H1 (cell line): ENCODE data around the gene NOTUM. TPM values are rescaled to one million over a fixed set of nuclear protein-coding genes. Genes with fewer than 3 reads are reported as not detected.

Source experiments
- CTCF ChIA-PET: fragments of 300-600 bp; sonication (Branson Sonifier 250); formaldehyde crosslinking; loops from one replicate; lab custom pipeline; 2021; ENCODE audit not compliant: partially characterized antibody; lab: Charles Lee
- POLR2A ChIA-PET: fragments of 300-600 bp; sonication (Branson Sonifier 250); formaldehyde crosslinking; loops from one replicate; lab custom pipeline; 2021; ENCODE audit warnings: inconsistent platforms; ENCODE audit not compliant: partially characterized antibody; lab: Charles Lee
- DNase-seq, 2 experiments: peaks; one replicate each; pipeline versions ENCODE4 v3.0.0 to v3.0.0-alpha.2; 2010 to 2022; ENCODE audit warnings: low spot score in 2 of 2, low read depth in 1 of 2, mixed read lengths in 1 of 2
- FAIRE-seq: peaks from 2 replicates; lab custom pipeline; 2011; peaks lifted over from hg19 to GRCh38; lab: Jason Lieb, UNC
- H2AFZ ChIP-seq: 2 replicates; pipeline ENCODE4 v1.8.1; 2012; ENCODE audit warnings: low read length, inconsistent platforms
- H2AK5ac ChIP-seq: 2 replicates; pipeline ENCODE4 v1.6.1; 2013; ENCODE audit warnings: low read depth, low read length
- H2BK120ac ChIP-seq: replicated peaks from 2 replicates; pipeline ENCODE3; 2013; ENCODE audit warnings: low read depth, low read length, inconsistent platforms
- H2BK12ac ChIP-seq: 2 replicates; pipeline ENCODE4 v1.6.1; 2013; ENCODE audit warnings: low read depth, low read length
- H2BK15ac ChIP-seq: 2 replicates; pipeline ENCODE4 v1.6.1; 2013; ENCODE audit warnings: low read length
- H2BK20ac ChIP-seq: 2 replicates; pipeline ENCODE4 v1.6.1; 2013; ENCODE audit warnings: low read length
- H2BK5ac ChIP-seq: 2 replicates; pipeline ENCODE4 v1.6.1; 2013; ENCODE audit warnings: low read depth, low read length
- H3K14ac ChIP-seq: 2 replicates; pipeline ENCODE4 v1.6.1; 2013; ENCODE audit warnings: inconsistent platforms; ENCODE audit not compliant: insufficient read length
- H3K18ac ChIP-seq: 2 replicates; pipeline ENCODE4 v1.6.1; 2013; ENCODE audit warnings: low read length; ENCODE audit errors: extremely low read depth
- H3K23ac ChIP-seq: 2 replicates; pipeline ENCODE4 v1.6.1; 2013; ENCODE audit warnings: inconsistent platforms; ENCODE audit not compliant: insufficient read length
- H3K23me2 ChIP-seq: 2 replicates; pipeline ENCODE4 v1.6.1; 2013; ENCODE audit warnings: low read depth, low read length
- H3K27ac ChIP-seq: 2 replicates; pipeline ENCODE4 v1.6.1; 2011; ENCODE audit warnings: low read depth, low read length, inconsistent platforms
- H3K27me3 ChIP-seq, 4 experiments: replicated peaks in 1 of 4; 1 replicate in 1 of 4; 2 replicates in 3 of 4; pipeline versions ENCODE4 v1.6.1 to v1.8.1; 2011 to 2013; ENCODE audit warnings: low read length in 3 of 4, mild to moderate bottlenecking in 3 of 4, inconsistent platforms in 2 of 4, mixed read lengths in 2 of 4, moderate library complexity in 1 of 4; ENCODE audit not compliant: control insufficient read depth in 3 of 4, insufficient read depth in 3 of 4; ENCODE audit errors: extremely low read depth in 1 of 4
- H3K36me3 ChIP-seq, 4 experiments: 2 replicates each; pipeline versions ENCODE4 v1.6.1 to v1.8.1; 2011 to 2013; ENCODE audit warnings: mild to moderate bottlenecking in 4 of 4, low read length in 3 of 4, moderate library complexity in 2 of 4, control low read depth in 1 of 4, inconsistent platforms in 1 of 4; ENCODE audit not compliant: insufficient read depth in 4 of 4, control insufficient read depth in 2 of 4
- H3K4ac ChIP-seq: replicated peaks from 2 replicates; pipeline ENCODE3; 2013; ENCODE audit warnings: low read length, low read depth, mixed read lengths, inconsistent platforms; ENCODE audit not compliant: insufficient read length
- H3K4me1 ChIP-seq, 4 experiments: replicated peaks in 1 of 4; 1 replicate in 1 of 4; 2 replicates in 3 of 4; pipeline versions ENCODE4 v1.6.1 to v1.8.1; 2011 to 2013; ENCODE audit warnings: low read length in 3 of 4, inconsistent platforms in 2 of 4, mixed read lengths in 1 of 4; ENCODE audit not compliant: insufficient read depth in 4 of 4, control insufficient read depth in 3 of 4
- H3K4me2 ChIP-seq, 2 experiments: 2 replicates each; pipeline versions ENCODE4 v1.6.1 to v1.8.1; 2011 to 2013; ENCODE audit warnings: low read depth in 2 of 2, low read length in 2 of 2, control low read depth in 1 of 2, inconsistent platforms in 1 of 2, mild to moderate bottlenecking in 1 of 2; ENCODE audit not compliant: insufficient read depth in 1 of 2
- H3K4me3 ChIP-seq, 4 experiments: fragments of 200-600, 300-600 bp in 1 of 4; sonication (generic), shearing (Covaris generic), sonication (Bioruptor Twin) in 1 of 4; 2 replicates each; pipeline versions ENCODE4 v1.5.1 to v1.8.1; 2011 to 2016; ENCODE audit warnings: low read length in 4 of 4, low read depth in 3 of 4, control low read depth in 2 of 4, inconsistent platforms in 2 of 4, mild to moderate bottlenecking in 2 of 4, mixed read lengths in 1 of 4, moderate library complexity in 1 of 4; ENCODE audit not compliant: insufficient read depth in 2 of 4; ENCODE audit errors: extremely low read depth in 1 of 4
- H3K56ac ChIP-seq: replicated peaks from 2 replicates; pipeline ENCODE3; 2013; ENCODE audit warnings: low read depth, mild to moderate bottlenecking, mixed read lengths, low read length, inconsistent platforms; ENCODE audit not compliant: insufficient read length
- H3K79me1 ChIP-seq: 2 replicates; pipeline ENCODE4 v1.6.1; 2013; ENCODE audit warnings: low read depth, low read length, control low read depth
- H3K79me2 ChIP-seq, 2 experiments: 2 replicates each; pipeline versions ENCODE4 v1.6.1 to v1.8.1; 2012 to 2013; ENCODE audit warnings: low read length in 2 of 2, mild to moderate bottlenecking in 2 of 2, inconsistent platforms in 1 of 2; ENCODE audit not compliant: insufficient read depth in 2 of 2, control insufficient read depth in 1 of 2
- H3K9ac ChIP-seq, 4 experiments: replicated peaks in 1 of 4; 1 replicate in 1 of 4; 2 replicates in 3 of 4; pipeline versions ENCODE4 v1.6.1 to v1.8.1; 2011 to 2013; ENCODE audit warnings: low read depth in 3 of 4, low read length in 3 of 4, control low read depth in 2 of 4, mild to moderate bottlenecking in 2 of 4, moderate library complexity in 2 of 4, inconsistent platforms in 1 of 4; ENCODE audit errors: extremely low read depth in 1 of 4
- H3K9me3 ChIP-seq, 2 experiments: 2 replicates each; pipeline versions ENCODE4 v1.6.1 to v1.8.1; 2012 to 2013; ENCODE audit warnings: mild to moderate bottlenecking in 2 of 2, moderate library complexity in 2 of 2, control low read depth in 1 of 2, inconsistent platforms in 1 of 2, low read depth in 1 of 2, low read length in 1 of 2, mixed read lengths in 1 of 2; ENCODE audit not compliant: insufficient read depth in 2 of 2
- H4K20me1 ChIP-seq, 2 experiments: replicated peaks in 1 of 2; 2 replicates each; pipeline versions ENCODE3 to v1.8.1; 2011 to 2013; ENCODE audit warnings: inconsistent platforms in 2 of 2, low read length in 2 of 2, mild to moderate bottlenecking in 1 of 2; ENCODE audit not compliant: insufficient read depth in 2 of 2, control insufficient read depth in 1 of 2
- H4K5ac ChIP-seq: 2 replicates; pipeline ENCODE4 v1.6.1; 2013; ENCODE audit warnings: low read length, low read depth, mixed read lengths, inconsistent platforms; ENCODE audit not compliant: insufficient read length
- H4K8ac ChIP-seq: 2 replicates; pipeline ENCODE4 v1.8.0; 2013; ENCODE audit warnings: mild to moderate bottlenecking, moderate library complexity, low read length, inconsistent platforms; ENCODE audit not compliant: insufficient read depth; ENCODE audit errors: extremely low read depth
- H4K91ac ChIP-seq: replicated peaks from 2 replicates; pipeline ENCODE3; 2013; ENCODE audit warnings: low read length, mixed read lengths, inconsistent platforms; ENCODE audit not compliant: insufficient read length
- ASH2L ChIP-seq: fragments of 200-600, 300-600 bp; sonication (generic); IDR thresholded peaks from one replicate; pipeline ENCODE4 v1.7.1; 2017; ENCODE audit warnings: low read length
- BRCA1 ChIP-seq: IDR thresholded peaks from 2 replicates; pipeline ENCODE4 v1.6.1; 2012; ENCODE audit warnings: low read depth, low read length, improper control_type of control experiment
- RFX5 ChIP-seq: IDR thresholded peaks from 2 replicates; pipeline ENCODE4 v1.6.1; 2011; ENCODE audit warnings: low read depth, low read length, improper control_type of control experiment, borderline replicate concordance
- SIRT6 ChIP-seq: IDR thresholded peaks from one replicate; pipeline ENCODE4 v1.7.1; 2012; ENCODE audit warnings: low read length, inconsistent platforms
- SRF ChIP-seq: IDR thresholded peaks from 2 replicates; pipeline ENCODE4 v1.6.1; 2011; ENCODE audit warnings: mild to moderate bottlenecking, low read depth, low read length, moderate library complexity
- WGBS, 2 experiments: shearing (Covaris generic) in 1 of 2; methylation state at CpG; one replicate each; pipeline versions ENCODE4 v1.1.6 to v1.1.7; 2013 to 2015; ENCODE audit warnings: low lambda C conversion rate in 2 of 2, mixed read lengths in 2 of 2, inconsistent platforms in 1 of 2, low coverage in 1 of 2, missing lambda C conversion rate in 1 of 2; ENCODE audit not compliant: insufficient replicate concordance in 2 of 2, insufficient coverage in 1 of 2, insufficient read length in 1 of 2; ENCODE audit errors: extremely low coverage in 1 of 2, missing lambda C conversion rate in 1 of 2; 5-methylcytosine and 5-hydroxymethylcytosine counted together
- polyA plus RNA-seq, 7 experiments: library from polyadenylated mRNA; depleted of rRNA in 3 of 7; stranded (reverse) in 5 of 7; unstranded in 2 of 7; fragments of >200 nt in 5 of 7; fragments of 200-250 nt in 2 of 7; gene quantifications; 1 replicate in 5 of 7; 2 replicates in 1 of 7; 4 replicates in 1 of 7; pipeline versions ENCODE4 v1.2.1 to v1.2.3, GENCODE V29; 2011 to 2013; ENCODE audit warnings: missing spikeins in 2 of 7, mixed read lengths in 2 of 7
- total RNA-seq: library from RNA; stranded (reverse); fragmentation: NEBNext Ultra II Directional; extraction: Animal tissue kit (Norgen Biotek cat#: 25700); gene quantifications from 2 replicates; pipeline ENCODE4 v1.2.1, GENCODE V29; 2021

Gene NOTUM
- total and polyA plus RNA-seq, 2 of the 8 experiments (the other 6 are each of a cell fraction or from before 2014, with no cell fraction given) = 0.45 to 0.76 TPM

DNA sequence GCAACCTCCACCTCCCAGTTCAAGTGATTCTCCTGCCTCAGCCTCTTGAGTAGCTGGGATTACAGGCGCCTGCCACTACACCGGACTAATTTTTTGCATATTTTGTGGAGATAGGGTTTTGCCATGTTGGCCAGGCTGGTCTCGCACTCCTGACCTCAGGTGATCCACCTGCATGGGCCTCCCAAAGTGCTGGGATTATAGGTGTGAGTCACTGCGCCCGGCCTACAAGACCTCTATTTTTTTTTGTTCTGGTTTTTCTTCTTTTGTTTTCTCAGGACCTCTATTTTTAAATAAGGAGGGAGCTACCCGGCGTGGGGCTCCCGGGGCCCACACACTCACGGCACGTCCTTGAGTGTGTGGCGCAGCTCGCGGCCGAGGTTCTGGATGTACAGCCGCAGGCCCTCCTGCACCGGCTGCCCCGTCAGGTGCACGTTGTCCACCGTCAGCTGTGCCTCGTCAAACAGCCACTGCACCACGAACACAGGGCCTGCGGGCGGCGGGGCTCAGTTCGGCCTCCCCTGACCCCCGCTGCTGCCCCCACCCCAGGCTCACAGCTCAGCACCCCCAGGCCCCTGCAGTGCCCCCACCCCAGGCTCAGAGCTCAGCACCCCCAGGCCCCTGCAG lies 5.8 kb downstream of the NOTUM start:
- Histone ChIP-seq H3K9me3 (no peaks in the 10 kb centered on the region), H2BK5ac (no peak overlapping the region), H3K36me3 (peaks cover 0 to 7% (median 0%) of the 10 kb centered on the region in 4 experiments; a peak in 1 of 8 replicates), H2BK15ac (no peak overlapping the region), H3K14ac (no peak overlapping the region), H3K79me1 (no peaks in the 10 kb centered on the region), H3K4me3 (no peak overlapping the region), H3K23me2 (peaks cover under 1% of the 10 kb centered on the region; the same call in 1 of the 2 replicates), H3K4me2 (no peak overlapping the region), H2AFZ (no peak overlapping the region), H3K79me2 (no peaks in the 10 kb centered on the region), H4K5ac (no peak overlapping the region), H3K27ac (no peak overlapping the region), H4K91ac (no peak overlapping the region), H3K18ac (no peak overlapping the region), H3K4me1 (peaks cover 0 to 3% (median 1%) of the 10 kb centered on the region in 4 experiments; a peak in 2 of 7 replicates)
- CTCF ChIA-PET = interaction anchor here (1.0 to 1.6 kb wide), 6 partner anchors 14 to 85 kb away, joined by 3 to 7 read pairs (median 4); partner anchors contain the start of gene PYCR1
- POLR2A ChIA-PET = interaction anchor here (0.6 to 2.8 kb wide), 10 partner anchors 12 to 89 kb away, joined by 3 to 10 read pairs (median 3); partner anchors contain the start of genes ASPSCR1 and PYCR1
- 90% methylated on average over 19 of the region's 26 CpGs; no CpG with 5 or more reads in 1 of the 2 experiments for WGBS, 2 experiments
- TF ChIP-seq BRCA1 (no peak), SRF (no peak), ASH2L (no peak), RFX5 (no peak), SIRT6 (no peak)
- TF ChIP-seq, all 59 proteins: peak for 0
- H3K23ac ChIP-seq = no peak overlapping the region
- no peak overlapping the region for H4K8ac ChIP-seq
- FAIRE-seq = no peak
- H3K27me3 ChIP-seq = peaks cover 25 to 47% (median 26%) of the 10 kb centered on the region in 4 experiments
- H2BK120ac ChIP-seq = no peak overlapping the region
- H2BK12ac ChIP-seq = no peak overlapping the region
- H3K9ac ChIP-seq = no peak overlapping the region
- H2AK5ac ChIP-seq = no peak overlapping the region
- H3K56ac ChIP-seq = no peak overlapping the region
- no peaks in the 10 kb centered on the region for H4K20me1 ChIP-seq
- no peak for DNase-seq
- H3K4ac ChIP-seq = no peak overlapping the region
- no peak overlapping the region for H2BK20ac ChIP-seq
